ENCODE measurements around the gene RMND1.
"Not testable (repeated sequence)": the region's sequence is repeated elsewhere in the genome, so short reads cannot be mapped to it uniquely, and the experiment has no call there.

RMND1 gene

GRCh38 chr6:151388236-151388635 is 63.7 kb downstream of the RMND1 start:
- H3K4me3 ChIP-seq (ENCODE audit: low read depth, low read length) = no peak overlapping the region
- no peak for DNase-seq (ENCODE audit: low read depth)

GRCh38 chr6:151387175-151387970 is 64.6 kb downstream of the RMND1 start:
- no peak overlapping the region for H3K4me3 ChIP-seq (ENCODE audit: low read depth, low read length)
- TF ChIP-seq CTCF (IDR thresholded peaks at IDR 0.05; ENCODE audit: control insufficient read depth, extremely low read depth, insufficient read depth) = no peak
- DNase-seq (ENCODE audit: low read depth) = no peak

More at GRCh38 chr6:151388236-151388635, 63.7 kb downstream of the RMND1 start:
- TF ChIP-seq CTCF (IDR thresholded peaks at IDR 0.05; ENCODE audit: control insufficient read depth, extremely low read depth, insufficient read depth) = no peak

- H3K4me3 ChIP-seq (ENCODE audit: low read depth, low read length) = no peak overlapping the region
- no peak for DNase-seq (ENCODE audit: low read depth)
- TF ChIP-seq CTCF (IDR thresholded peaks at IDR 0.05; ENCODE audit: control insufficient read depth, extremely low read depth, insufficient read depth) = no peak
These were observed 66.7 kb downstream of the RMND1 start for GRCh38 chr6:151385177-151385576.

GRCh38 chr6:151384151-151384550 is 67.8 kb downstream of the RMND1 start:
- H3K4me3 ChIP-seq (ENCODE audit: low read depth, low read length) = no peak overlapping the region
- TF ChIP-seq CTCF (IDR thresholded peaks at IDR 0.05; ENCODE audit: control insufficient read depth, extremely low read depth, insufficient read depth) = no peak
- DNase-seq (ENCODE audit: low read depth) = no peak

- not testable (repeated sequence) for DNase-seq (ENCODE audit: low read depth); H3K4me3 ChIP-seq (ENCODE audit: low read depth, low read length)
These were observed 69.3 kb downstream of the RMND1 start for GRCh38 chr6:151382631-151383030.

- no peak for TF ChIP-seq CTCF (IDR thresholded peaks at IDR 0.05; ENCODE audit: control insufficient read depth, extremely low read depth, insufficient read depth)
- DNase-seq (ENCODE audit: low read depth) = no peak
- no peak overlapping the region for H3K4me3 ChIP-seq (ENCODE audit: low read depth, low read length)
These were observed 70.2 kb downstream of the RMND1 start for GRCh38 chr6:151381722-151382121.

GRCh38 chr6:151380848-151381205 is 71.1 kb downstream of the RMND1 start:
- no peak for TF ChIP-seq CTCF (IDR thresholded peaks at IDR 0.05; ENCODE audit: control insufficient read depth, extremely low read depth, insufficient read depth)
- no peak for DNase-seq (ENCODE audit: low read depth)
- H3K4me3 ChIP-seq (ENCODE audit: low read depth, low read length) = no peak overlapping the region
